HG03378 (cell line): ENCODE measurements around the gene GTPBP1.

Experiments used
- ATAC-seq: cut with Tn5 transposase; IDR thresholded peaks from one replicate; pipeline ENCODE4 v1.9.1; 2021; ENCODE audit warnings: mild to moderate bottlenecking, moderate library complexity; ENCODE audit not compliant: unreplicated experiment

The GTPBP1 gene

DNA sequence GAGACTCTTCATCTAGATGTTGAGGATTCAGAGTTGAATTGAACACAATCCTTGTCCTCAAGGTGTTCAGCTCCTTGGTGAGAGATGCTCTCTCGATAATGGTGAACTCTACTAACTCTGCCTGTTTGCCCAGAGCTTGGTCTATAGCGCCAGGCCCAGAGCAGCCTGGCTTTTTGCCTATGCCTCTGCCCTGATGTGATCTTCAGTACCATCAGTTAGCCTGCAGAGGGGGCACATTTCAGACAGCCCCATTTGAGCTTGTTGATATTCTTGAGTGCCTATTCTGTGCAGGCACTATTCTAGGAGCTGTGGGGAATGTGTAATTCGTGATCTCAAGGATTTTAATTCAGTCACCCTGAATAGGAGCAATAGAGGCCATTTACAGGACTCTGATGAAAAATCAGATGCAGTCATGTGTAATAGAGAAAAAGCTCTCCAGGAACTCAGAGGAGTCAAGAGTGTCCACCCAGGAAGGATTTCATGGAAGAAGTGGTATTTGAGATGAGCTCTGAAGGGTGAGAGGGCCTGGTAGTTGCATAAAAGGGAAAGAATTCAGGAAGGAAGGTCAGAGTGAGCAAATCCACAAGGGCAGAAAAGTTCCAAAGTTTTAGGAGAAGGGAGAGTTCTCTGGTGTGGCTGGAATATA lies 19.3 kb downstream of the GTPBP1 start:
- no peak for ATAC-seq

DNA sequence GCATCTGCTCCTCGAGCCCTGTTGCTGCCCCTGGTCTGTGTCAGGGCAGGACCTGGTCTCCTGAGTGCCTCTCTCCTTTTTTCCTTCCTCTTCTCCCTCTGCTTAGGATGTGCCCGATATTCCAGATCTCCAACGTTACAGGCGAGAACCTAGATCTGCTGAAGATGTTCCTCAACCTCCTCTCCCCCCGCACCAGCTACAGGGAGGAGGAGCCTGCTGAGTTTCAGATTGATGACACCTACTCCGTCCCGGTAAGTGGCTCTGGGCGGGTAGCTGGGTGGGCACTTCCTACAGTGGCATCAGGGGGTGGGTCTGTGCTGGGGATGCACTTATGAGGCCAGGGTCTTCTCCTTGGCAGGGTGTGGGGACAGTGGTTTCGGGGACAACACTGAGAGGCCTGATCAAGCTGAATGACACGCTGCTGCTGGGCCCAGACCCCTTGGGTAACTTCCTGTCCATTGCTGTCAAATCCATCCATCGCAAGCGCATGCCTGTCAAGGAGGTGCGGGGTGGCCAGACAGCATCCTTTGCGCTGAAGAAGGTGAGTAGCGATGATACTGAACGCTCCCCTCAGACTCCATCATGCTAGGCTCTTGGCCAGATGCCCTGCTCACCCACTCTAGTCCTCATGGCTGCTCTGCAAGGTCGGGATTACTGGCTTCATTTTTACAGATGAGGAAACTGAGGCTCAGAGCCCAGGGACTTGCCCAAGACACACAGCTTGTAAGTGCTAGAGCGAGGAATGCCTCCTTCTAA lies 20.3 kb downstream of the GTPBP1 start:
- ATAC-seq, result no peak

DNA sequence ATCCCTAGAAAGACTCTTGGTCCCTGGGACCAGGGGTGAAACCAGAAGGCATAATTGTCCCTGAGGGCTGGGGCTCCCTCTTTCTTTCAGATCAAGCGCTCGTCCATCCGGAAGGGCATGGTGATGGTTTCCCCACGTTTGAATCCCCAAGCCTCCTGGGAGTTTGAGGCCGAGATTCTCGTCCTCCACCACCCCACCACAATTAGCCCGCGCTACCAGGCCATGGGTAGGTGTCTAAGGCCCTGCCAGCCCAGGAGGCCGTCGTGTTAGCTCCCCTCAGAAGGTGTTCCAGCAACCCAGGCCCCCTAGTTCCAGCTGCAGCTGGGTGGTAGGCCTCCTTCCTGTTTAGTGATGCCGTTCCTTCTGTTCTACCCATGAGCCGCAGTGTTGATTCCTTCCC lies 21.4 kb downstream of the GTPBP1 start:
- ATAC-seq, result no peak

DNA sequence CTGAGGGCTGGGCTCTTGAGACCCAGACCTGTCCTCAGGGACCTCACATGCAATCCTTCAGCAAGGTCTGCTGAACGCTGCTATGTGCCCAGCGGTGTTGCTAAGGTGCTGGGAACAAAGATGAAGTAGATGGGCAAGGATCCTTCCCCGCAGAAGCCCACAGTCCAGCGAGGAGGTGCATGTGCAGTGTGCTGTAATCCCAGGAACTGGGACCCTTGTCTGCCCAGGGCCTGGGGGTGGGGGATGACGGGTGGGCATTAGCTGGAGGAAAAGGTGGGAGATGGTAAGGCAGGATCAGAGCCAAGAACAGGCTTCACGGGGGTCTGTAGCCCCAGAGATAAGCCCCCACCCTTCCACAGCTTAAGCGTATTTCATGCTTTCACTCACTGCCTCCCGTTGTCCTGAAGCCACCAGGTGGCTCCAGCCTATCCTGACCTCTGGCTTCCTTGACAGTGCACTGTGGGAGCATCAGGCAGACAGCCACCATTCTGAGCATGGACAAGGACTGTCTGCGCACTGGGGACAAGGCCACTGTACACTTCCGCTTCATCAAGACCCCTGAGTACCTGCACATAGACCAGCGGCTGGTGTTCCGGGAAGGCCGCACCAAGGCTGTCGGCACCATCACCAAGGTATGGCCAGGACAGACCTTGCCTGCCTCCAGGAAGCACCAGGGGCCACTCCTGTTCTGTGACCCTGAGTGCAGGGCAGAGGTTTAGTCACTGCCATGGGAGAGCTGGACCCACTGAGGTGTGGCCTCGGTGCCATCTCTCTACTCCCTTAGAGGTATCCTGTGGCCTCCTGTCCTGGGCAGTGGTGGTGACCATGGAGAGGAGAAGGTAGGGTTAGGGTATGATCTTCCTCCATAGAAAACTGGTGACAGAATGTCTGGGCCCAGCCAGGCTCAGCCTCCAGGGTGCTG lies 22.0 kb downstream of the GTPBP1 start:
- no peak for ATAC-seq

DNA sequence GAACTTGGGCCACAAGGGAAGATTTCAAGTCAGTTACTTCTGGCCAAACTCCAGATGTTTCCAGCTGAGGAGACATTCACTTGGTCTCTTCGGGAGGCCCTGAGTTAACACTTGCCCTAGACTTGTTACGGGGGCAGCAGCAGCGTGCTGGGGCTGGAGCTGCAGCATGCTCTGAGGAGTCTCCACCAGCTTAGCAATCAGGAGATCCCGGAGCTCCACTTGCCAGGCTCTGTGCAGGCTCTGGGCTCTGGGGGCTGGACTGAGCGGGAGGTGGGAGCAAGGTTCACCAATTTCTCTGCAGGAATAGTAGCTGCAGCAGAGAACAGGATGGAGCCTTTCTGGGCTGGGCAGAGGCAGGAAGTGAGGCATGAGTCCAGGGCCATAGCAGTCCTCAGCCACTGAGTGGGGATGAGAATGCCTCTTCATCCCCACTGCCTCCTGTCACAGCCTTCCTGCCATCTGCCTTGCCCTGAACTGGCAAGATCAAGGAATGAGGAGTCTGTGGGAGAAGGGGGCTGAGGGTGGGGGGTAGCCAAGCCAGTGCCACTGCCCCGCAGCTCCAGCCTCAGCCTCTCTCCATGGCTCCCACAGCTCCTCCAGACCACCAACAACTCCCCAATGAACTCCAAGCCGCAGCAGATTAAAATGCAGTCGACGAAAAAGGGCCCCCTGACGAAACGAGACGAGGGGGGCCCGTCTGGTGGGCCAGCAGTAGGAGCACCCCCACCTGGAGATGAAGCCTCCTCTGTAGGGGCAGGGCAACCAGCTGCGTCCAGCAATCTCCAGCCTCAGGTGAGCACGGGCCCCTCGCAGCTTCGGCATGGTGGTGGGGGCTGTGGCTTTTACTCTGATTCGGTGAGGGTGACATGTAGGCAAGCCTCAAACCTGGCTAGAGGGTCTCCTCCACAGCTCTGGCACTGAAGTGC lies 23.4 kb downstream of the GTPBP1 start:
- ATAC-seq, result no peak

DNA sequence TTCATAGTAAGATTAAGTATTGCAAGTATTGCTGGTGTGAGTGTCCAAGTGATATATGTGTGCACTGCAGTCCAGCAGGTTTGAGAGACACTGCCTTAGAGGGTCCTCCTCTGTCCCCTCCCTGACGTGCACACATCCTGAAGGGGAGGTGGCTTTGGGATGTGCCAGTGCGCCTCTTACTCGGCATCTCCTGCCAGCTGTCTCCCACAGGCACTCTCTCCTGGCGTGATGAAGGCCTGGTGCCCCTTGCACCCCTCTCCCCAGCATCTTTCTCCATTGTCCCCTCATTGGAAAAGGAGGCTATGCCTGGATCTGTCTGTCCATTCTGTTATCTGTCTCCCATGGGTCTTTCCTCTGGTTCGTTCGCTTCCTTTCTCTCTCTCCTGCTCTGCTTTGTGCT lies 24.2 kb downstream of the GTPBP1 start:
- no peak for ATAC-seq

DNA sequence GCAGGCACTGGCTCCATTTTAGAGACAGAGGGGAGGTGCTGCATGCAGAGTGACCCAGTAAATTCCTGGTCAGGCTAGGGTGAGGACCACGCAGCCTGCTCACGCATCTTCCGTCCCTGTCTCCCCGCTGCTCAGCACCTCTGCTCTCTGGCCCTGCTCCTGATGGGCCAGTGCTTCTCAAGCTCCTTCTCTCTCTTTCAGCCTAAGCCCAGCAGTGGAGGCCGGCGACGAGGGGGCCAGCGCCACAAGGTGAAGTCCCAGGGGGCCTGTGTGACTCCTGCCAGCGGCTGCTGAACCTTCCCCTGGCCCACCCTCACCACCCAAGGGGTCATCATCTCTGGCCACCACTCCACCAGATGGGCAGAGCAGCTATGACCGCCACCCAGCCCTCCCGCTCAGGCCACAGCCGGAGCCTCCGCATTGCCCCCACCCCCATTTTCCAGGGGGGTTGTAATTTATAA lies 24.7 kb downstream of the GTPBP1 start:
- no peak for ATAC-seq

DNA sequence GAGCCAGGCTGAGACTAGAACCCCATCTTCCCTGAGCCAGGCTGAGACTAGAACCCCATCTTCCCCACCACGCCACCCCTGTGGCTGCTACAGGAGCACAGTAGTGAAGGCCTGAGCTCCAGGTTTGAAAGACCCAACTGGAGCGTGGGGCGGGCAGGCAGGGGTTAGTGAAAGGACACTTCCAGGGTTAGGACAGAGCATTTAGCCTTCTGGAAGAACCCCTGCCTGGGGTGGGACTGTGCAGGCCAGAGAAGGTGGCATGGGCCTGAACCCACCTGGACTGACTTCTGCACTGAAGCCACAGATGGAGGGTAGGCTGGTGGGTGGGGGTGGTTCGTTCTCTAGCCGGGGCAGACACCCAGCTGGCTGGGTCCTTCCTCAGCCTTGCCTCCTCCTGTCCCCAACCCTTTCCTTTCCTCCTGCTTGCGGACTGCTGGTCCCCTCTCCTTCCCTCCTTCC lies 26.0 kb downstream of the GTPBP1 start:
- no peak for ATAC-seq

DNA sequence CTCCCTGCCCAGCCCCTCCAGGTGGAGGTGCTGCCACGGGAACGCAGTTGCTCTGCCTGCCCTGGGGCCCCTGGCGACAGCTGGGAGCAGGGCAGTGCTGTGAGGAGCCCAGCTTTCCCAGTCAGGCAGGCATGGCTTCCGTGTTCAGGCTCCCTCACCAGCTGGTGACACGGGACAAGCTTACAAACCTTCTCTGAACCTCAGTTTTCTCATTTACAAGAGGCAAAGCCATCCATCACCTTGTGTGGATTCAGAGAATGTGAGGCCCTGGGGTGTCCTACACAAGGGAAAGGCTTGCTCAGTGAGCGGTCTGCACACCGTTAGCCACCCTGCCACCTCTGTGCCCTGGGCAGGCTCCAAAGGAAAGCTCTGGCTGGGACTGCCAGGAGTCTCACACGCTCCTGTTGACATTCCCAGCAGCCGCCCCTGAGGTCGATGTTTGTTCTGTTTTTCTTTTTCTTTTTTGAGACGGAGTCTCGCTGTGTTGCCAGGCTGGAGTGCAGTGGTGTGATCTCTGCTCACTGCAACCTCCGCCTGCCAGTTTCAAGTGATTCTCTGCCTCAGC lies 26.6 kb downstream of the GTPBP1 start:
- ATAC-seq, result no peak

DNA sequence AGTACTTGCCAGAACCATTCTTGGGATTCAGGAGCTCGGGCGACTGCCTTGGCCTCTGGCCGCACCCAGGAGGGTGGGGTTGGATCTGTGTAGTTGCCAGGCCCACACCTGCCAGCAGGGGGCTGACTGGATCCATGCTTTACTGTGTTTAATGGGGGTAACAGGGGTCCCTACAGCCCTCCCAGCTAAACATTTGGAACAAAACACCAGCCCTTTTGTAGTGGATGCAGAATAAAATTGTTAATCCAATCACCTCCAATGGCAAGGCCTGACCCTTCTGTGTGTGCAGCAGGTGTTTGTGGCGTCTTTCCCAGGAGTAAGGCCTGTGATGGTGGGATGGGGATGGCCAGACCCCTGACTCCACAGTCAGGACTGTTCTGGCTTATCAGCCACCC lies 27.6 kb downstream of the GTPBP1 start:
- ATAC-seq, result no peak

DNA sequence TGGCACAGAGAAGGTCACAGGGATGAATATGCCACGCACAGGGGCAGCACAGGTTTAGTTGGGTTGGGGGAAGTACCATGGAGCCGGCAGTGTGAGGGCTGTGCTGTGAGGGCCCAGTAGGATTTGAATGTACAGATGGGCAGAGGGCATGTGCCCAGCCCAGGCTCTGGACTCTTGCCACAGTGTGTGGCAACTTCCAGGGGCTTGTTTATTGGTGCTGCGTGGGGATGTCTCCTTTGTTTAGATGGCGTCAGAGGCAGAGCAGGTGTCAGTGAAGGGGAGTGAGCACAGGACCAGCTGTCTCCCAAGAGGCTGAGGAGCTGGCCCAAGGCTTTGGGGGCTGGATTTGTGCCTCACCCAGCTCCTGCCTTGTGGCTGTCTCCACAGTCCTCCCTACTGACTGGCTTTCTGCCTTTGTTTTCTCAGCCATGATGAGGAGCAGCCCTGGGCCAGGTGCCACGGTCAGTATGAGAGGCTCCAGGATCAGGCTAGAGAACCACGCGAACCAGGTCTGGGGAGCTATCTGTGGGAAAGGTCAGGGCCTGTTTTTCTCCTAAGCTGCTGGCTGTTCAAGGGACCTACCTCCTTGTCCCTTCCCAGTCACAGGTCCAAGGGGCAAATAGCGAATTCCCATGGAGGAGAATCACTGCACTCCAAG lies 28.1 kb downstream of the GTPBP1 start:
- ATAC-seq, result no peak

DNA sequence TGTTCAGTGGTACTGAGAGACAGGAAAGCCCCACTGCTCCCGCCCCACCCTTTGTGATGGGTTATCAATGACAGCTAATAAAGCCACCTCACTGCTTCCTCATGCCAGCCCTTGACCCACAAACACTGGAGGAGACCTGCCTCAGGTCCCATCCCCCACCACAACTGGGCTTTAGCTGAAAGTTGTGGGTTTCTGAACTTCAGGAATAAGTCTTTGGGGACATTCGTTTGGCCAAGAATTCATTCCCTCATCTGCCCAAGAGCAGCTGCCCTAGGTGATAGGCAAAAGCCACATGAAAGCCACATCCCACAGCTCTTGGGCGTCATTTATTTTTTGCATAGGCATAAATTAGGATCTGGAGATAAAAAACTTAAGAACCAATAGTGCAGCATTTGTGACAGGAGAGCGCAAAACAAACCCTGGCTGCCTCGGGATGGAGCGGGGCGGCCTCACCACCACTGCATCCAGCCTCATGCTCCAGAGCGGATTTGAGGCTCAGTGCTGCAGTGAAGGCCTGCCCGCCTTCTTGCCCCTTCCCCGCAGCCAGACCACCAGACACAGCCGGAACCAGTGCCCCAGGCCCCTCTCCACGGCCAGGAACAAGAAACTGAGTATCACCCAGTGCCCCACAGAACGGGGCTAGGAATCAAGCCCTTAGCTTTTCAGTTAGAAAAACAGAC lies 28.8 kb downstream of the GTPBP1 start:
- ATAC-seq, result no peak

DNA sequence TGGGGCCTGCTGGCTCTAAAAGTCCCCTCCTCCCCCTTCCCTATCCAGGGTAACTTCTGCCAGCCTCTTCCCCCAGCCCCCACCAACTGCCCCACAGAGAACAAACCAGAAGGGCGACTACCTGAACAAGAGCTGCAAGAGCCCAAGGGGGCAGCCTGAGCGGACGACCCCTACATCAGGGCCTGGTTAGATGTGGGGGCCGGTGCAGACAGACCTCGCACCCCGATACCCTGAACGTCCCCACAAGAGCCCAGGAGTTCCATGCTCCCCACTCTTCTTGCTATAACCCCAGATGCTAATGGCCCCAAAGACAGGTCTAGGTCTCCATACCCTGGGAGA lies 29.4 kb downstream of the GTPBP1 start:
- no peak for ATAC-seq

DNA sequence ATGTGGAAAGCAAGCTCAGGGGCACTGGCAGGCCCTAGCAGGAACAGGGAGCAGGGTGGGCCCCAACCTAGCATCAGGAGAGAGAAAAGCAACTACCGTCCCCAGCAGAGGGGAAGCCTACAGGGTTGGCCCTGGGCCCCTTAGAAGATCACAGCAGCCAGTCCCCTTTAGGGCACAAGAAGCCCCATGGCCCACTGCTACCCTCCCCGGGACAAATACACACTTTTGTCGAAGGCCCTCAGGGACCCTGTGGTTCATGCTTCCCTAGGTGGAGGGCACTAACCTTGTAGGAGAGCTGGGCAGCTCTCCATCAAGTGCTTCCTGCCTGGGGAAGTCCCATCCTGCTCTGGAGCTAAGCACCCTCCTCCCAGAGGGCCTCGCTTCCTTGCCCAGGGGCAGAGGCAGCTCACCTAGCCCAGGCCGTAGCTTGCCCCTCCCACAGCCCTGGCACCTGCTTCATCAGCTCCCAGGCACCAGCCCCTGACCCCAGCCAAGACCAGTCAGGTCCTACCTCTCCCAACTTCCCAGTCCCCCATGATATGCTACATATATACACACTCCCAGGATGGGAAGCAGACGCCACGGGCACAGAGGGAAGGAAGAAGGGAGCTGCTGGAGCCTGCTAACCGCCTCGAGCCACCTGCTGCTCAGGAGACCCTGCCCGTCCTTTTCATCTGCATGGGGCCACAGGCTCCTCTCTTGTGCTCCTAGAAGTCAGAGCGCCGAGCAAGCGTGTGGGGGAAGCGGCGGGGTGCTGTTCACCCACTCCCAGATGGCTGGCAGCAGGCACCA lies 29.9 kb downstream of the GTPBP1 start:
- no peak for ATAC-seq

DNA sequence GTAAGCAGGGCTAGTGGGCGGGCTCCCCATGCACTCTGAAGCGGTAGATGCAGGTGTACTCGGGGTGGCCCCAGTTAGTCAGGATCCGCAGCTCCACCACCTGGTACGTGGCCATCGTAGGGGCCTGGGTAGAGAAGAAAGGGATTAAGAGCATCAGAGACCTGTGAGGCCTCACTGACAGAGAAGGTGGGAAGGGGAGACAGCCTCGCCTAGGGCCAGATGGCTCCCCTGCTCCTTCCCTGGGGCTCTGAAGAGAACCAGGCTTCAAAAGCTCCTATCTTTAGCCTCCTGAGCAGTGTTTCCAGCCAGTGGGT lies 30.5 kb downstream of the GTPBP1 start:
- ATAC-seq, result no peak

DNA sequence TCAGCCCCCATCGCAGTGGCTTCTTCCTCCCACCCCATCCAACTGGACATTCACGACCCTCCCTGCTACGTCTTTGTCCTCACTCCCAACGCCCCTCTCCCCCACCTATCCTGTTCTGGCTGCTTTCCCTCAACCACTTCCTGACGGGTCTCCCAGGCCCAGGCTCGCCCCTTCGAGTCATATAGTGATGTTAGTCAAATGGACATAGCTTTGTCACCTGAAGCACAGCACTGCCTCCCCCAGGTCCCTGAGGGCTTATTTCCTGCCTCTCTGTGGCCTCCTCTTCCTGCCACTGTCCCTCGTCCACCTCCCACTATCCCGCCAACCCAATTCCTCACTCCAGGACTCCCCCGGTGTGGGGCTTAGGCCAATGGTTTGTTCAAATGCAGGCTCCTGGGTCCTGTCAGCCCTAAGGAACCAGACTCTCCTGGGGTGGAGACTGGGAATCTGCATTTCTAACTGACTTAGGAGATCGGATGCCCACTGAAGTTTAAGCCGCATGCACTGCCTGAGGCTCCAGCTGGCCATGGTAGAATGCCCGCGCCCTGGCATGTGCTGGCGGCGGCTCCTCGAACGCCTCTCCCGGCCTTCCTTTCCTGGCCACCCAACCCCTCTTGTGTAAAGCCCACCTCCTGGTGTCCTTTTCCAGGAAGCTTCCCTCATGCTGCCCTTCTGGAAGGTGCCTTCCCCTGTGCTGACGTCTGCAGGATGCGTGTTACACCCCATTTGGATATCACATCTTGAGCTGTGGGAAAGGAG lies 31.7 kb downstream of the GTPBP1 start:
- no peak for ATAC-seq

DNA sequence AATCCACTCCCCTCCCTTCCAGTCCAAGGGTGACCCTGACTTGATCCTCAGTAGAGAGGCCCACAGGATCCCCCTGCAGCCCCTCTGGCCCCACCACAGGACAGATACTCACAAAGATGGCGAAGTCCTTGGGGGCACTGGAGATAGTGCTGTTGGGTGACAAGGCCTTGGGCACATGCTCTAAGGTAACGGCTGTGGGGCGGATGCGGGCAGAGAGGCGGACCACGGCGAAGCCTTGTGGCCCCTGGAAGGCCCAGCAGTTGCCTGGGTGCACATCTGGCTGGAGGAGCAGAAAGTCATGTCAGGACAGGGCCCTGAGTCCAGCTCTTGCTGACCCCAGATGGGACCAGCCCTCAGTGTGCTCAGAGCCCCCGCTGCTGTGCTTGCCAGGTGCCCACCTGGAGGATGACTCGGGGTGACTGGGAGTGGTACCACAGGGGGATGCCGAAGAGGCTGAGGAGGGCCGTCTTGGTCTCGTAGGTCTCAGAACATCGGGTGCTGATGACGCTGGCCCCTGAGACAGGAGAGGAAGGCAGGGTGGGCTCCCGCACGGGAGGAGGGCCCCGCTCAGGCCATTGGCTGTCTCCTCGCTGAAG lies 32.8 kb downstream of the GTPBP1 start:
- no peak for ATAC-seq
